Embryonic facial prominence (tissue), 1 donor: Measurements from ENCODE around the gene GORASP1.

Source experiments
- DNase-seq: peaks from one replicate; pipeline ENCODE4 v3.0.0-alpha.2; 2016; ENCODE audit errors: extremely low spot score

Gene GORASP1

DNA sequence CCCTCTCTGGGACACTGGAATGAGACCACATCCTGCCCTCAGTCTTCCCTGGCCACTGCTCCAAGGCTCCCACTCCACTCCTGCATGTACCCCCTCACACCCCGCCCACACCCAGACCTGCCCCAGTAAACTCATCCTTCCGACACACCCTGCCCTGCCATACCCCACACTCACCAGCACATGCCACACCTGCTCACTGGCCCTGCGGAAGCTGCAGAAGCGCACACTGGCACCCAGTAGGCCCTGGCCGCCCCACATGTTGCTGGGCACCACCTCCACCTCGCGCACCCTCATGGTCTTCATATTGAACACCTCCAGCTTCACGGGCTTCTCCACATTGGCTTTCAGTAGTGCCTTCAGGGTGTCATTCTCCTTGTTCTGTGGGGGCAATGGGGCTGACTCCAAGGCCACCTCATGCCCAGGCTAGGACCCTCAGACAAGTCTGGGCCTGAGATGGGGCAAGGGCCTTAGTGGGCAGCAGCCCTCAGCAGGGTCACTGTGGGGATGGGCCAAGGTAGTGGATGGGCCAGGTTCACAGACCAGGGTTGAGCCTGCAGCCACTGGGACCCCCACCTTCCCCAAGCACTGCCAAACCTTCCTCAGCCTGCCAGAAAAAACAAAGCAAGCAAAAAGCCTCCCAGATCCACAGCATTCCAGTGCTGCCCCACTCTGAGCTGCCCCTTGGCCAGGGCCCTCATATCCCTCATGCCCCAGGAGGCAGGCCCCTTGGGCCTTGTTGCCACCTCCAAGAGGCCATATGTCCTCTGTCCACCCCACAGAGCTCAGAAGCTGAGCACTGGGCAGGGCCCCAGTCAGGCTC is 4.7 kb downstream of the GORASP1 start:
- no peak for DNase-seq

DNA sequence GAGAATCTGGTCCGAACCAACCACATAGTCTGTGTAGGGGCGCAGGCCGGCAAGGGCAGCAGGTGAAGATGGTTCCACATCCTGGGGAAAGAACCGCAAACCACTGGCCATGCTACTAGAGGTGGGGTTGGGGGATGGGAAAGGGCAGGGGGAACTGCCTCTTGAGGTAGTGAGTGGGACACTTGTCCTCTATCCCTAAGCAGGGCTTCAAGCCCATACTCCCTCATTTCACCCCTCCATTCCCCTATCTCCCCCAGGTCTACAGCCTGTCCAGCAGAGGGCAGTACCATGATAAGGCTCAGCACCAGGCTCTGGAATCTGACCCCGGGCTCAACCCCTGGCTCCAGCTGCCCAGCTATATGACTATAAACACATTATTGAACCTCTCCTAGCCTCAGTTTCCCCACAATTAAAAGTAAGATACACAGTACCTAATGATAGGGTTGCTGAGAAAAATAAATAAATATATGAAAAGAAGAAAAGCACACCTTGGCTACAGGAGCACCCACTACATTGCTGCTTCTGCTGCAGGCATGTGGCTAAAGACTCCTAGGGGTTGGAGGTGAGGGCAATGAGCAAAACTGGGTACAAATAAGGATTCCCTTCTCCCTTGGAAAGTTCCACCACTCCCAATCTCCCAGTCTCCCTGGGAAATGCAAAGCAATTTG is 6.3 kb downstream of the GORASP1 start:
- no peak for DNase-seq

DNA sequence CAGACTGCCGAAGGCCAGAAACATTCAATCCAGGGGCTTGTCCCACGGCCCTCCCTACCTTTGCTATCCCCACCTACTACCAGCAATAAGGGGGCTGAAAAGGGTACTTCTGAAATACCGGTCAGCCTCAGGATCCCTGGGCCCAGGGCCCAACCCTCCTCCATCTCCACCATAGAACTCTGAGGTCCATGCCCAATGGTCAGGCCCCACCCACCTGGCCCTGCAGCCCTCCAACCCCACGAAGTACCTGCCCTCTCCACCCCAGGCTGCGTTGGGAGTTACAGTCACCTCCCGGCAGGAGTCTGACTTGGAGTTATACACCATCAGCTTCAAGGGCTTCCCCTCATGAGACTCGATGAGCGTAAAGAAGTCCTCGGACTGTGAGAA is 6.9 kb downstream of the GORASP1 start:
- DNase-seq, result no peak

DNA sequence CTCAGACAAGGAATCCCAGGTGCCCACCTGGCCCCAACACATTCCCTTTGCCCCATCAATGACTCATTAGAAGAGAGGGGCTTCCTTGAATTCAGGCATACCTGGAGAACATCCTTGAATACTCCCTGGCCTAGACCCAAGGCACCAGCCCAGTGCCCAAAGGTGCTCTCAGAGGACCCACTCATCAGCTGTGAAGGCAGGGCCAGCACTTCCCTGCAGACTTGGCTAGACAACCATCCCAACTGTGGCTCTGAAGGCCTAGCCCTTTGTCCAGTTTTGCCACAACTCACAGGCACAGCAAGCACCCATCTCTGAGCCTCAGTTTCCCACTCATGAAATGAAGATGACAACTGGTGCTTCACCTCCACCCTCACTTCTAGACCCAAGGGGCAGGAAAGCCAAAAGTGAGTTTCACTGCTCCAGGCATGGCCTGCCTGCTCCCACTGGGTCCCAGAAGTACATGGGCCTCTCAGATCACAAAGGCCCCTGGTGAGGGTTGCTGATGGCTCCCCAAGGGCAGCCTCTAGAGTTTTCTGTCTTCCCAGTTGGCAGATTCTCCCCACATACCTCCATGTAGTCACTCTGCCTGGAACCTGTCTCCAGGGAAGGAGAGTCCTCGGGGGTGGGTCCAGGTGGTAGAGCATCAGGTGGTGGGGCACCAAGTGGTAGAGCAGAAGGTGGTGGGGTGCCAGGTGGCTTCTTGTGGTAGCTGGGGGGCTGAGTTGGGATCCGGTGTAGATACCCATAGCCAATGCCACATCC is 7.5 kb downstream of the GORASP1 start:
- DNase-seq, result no peak

GRCh38 chr3:39099242-39099641 is 8.2 kb downstream of the GORASP1 start:
- no peak for DNase-seq

DNA sequence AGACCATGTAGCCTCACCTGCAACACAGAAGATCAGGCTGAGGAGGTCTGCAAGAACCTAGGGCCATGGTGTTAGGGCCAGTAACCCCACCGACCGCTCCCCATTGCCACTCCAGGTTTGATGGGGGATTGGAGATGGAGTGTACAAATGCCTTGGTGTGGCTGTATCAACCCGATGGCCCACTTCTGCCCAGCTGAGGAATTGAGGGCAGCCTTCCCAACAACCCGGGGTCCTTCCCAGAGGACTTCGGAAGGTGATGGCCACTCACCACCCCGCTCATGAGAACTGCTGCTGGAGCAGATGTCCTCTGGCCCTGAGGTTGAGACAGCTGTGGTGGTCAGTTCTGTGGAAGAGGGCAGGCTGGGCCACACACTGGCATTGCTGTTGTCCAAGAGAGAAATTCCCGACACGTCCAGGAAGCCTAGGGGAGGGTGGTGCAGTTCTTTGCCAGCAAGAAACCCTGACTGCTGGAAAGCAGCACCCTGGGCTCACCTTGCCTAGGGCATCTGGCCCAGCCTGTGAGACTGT is 8.9 kb downstream of the GORASP1 start:
- no peak for DNase-seq

- no peak for DNase-seq
Measured at GRCh38 chr3:39097716-39098472, 9.5 kb downstream of the GORASP1 start.

DNA sequence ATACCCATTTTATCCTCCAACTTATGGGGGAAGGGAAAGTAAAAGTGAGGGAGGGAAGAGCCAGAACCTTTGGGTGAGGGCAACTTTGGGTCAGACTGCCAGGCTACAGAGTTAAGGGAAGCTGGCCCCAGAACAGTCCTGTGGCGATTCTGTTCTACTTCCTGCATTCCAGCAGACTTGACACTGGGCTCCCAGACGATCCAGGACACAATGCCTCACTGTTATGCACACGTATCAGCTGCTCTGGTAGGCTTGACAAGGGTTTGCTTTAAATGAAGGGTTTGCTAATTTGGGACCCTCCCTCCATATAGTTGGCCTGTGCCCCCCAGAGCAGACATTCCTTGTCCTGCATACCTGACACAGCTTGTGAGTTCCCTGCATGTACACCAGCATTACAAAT is 10.7 kb downstream of the GORASP1 start:
- DNase-seq, result no peak

GRCh38 chr3:39095778-39096177 is 11.6 kb downstream of the GORASP1 start:
- no peak for DNase-seq

- DNase-seq, result no peak
Measured at GRCh38 chr3:39094851-39095677, 12.4 kb downstream of the GORASP1 start.

- DNase-seq, result no peak
Measured at GRCh38 chr3:39090922-39091321, 16.5 kb downstream of the GORASP1 start.

- no peak for DNase-seq
Measured at GRCh38 chr3:39088889-39089288, 18.5 kb downstream of the GORASP1 start.

GRCh38 chr3:39088456-39088855 is 19.0 kb downstream of the GORASP1 start:
- DNase-seq, result no peak

DNA sequence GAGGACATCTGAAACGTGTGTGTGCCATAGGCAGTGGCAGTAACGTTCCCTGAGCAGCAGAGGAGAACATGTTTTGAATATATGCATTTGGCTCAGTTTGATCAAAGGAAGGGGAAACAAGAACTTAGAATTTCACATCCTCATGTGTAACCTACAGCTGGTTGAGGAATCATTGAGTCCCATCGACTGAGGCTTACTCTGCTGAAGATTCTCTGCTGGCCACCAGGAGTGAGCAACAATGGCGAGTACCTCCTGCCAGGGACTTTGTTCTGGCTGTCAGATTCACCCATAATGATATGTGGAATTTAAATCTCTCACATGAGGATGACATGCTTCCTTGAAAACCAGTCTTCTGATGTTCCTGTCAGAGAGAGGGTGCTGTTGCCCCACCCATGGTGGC is 21.3 kb downstream of the GORASP1 start:
- DNase-seq, result no peak

DNA sequence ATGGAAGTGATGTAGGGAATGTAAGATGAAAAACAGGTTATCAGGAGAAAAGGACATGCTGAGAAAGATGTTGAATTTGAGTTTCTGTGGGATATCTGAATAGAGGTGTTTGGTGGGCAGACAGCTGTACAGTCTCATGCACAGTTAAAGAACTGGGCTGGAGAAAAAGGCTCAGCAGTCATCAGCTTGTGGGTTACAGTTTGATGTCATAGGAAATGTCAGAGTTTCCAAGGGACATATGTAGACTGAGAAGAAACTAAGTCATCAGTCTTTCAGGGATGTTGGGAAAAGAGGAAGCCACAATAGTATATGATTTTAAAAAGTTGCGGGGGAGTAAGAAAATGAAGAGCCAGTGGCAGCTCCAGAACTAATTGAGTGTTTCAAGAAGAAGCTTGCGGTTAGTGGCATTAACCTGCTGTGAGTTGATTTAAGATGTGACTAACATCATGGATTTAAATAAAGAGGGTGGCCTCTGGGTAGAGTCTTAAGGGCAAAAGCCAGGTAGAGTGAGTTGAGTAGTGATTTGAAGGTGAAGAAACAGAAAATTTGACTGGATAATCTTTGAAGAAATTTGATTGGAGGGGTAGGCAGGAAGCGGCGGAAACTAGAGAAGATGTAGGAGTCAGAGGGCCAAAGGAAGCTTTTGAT is 24.6 kb downstream of the GORASP1 start:
- no peak for DNase-seq

- DNase-seq, result no peak
Measured at GRCh38 chr3:39080026-39080425, 27.4 kb downstream of the GORASP1 start.

DNA sequence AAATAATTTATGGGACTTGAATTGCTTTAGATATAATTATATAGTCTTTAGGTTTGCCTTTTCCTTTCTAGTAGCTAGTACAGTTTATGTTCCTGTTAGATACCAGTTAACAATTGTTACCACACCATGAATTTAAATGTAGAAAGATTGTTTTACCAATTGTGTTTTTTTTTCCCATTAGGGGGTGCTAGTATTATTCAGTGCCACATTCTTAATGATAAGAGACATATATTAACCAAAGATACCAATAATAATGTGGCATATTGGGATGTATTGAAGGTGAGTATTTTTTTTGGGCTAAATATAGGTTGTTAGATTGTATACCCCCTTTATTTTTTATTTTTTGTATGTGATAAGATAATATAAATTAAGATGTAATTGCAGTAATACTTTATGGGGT is 27.9 kb downstream of the GORASP1 start:
- no peak for DNase-seq

DNA sequence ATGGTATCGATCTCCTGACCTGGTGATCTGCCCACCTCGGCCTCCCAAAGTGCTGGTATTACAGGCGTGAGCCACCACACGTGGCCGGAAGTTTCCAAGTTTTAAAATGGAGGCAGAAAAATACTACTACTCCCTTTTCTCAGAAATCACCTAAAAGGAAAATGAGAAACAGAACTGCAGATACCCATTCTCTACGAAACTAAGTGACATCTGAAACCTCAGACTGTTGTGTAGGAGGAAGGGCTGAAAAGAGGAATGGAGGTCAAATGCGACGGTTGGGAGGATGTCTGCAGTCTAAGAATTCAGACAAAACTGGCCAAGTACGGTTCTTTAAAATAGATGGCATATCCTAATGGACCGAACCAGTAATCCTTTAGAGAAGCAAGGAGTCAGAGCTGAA is 31.5 kb downstream of the GORASP1 start:
- DNase-seq, result no peak

DNA sequence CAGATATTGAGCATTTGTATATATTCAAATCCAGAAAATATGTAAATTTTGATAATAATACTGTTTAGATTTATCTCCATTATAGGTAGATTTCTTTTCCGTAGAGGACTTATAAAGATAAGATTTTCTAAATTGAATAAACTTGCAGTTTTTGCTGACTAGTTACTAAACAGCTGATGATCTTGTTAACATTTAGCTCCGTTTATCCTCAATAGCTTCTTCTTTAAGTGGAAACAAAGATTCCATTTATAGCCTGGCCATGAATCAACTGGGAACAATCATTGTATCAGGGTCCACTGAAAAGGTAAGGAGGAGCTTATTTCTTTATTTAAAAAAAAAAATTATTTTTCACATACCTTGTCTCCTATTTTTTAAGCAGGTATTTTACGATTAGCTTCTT is 38.9 kb downstream of the GORASP1 start:
- DNase-seq, result no peak

- no peak for DNase-seq
Measured at GRCh38 chr3:39067286-39067685, 40.1 kb downstream of the GORASP1 start.
